Karpas-422 (cell line): Measurements from ENCODE around the gene EXOSC5. TPM values are rescaled to one million over a fixed set of nuclear protein-coding genes. Genes with fewer than 3 reads are reported as not detected.
A peak's percentile ranks its signal among the peaks of the same experiment; 100 is the strongest.
"Not testable (repeated sequence)": the region's sequence is repeated elsewhere in the genome, so short reads cannot be mapped to it uniquely, and the experiment has no call there.

Source experiments
- DNase-seq: peaks from one replicate; pipeline ENCODE4 v3.0.0-alpha.2; 2015
- H2AFZ ChIP-seq: fragments of 200-600 bp; sonication (generic); 2 replicates; pipeline ENCODE4 v1.6.1; 2014; ENCODE audit warnings: antibody characterized with exemption, low read length, mixed read lengths
- H3K27ac ChIP-seq: fragments of 200-600 bp; sonication (generic); 2 replicates; pipeline ENCODE4 v1.5.1; 2014; ENCODE audit warnings: mild to moderate bottlenecking, low read length, moderate library complexity
- H3K27me3 ChIP-seq: fragments of 200-600 bp; sonication (generic); 2 replicates; pipeline ENCODE4 v1.6.1; 2014; ENCODE audit warnings: low read length, mixed read lengths
- H3K36me3 ChIP-seq: fragments of 200-600 bp; sonication (generic); 2 replicates; pipeline ENCODE4 v1.6.1; 2014; ENCODE audit warnings: low read length, mixed read lengths; ENCODE audit not compliant: insufficient read depth
- H3K4me1 ChIP-seq: fragments of 200-600 bp; sonication (generic); 2 replicates; pipeline ENCODE4 v1.6.1; 2014; ENCODE audit warnings: mild to moderate bottlenecking, low read length, mixed read lengths
- H3K4me2 ChIP-seq: fragments of 200-600 bp; sonication (generic); 2 replicates; pipeline ENCODE4 v1.6.1; 2014; ENCODE audit warnings: low read length, low read depth, mild to moderate bottlenecking; ENCODE audit not compliant: poor library complexity, severe bottlenecking
- H3K4me3 ChIP-seq: fragments of 200-600 bp; sonication (generic); 2 replicates; pipeline ENCODE4 v1.5.1; 2014; ENCODE audit warnings: mild to moderate bottlenecking, antibody characterized with exemption, low read length, mixed read lengths
- H3K79me2 ChIP-seq: fragments of 200-600 bp; sonication (generic); 2 replicates; pipeline ENCODE4 v1.6.1; 2014; ENCODE audit warnings: mild to moderate bottlenecking, low read length, mixed read lengths
- H3K9ac ChIP-seq: fragments of 200-600 bp; sonication (generic); 2 replicates; pipeline ENCODE4 v1.6.0; 2014; ENCODE audit warnings: low read length
- H3K9me2 ChIP-seq: fragments of 200-600 bp; sonication (generic), shearing (Covaris generic); replicated peaks from 2 replicates; pipeline ENCODE4 v1.6.0; 2014; ENCODE audit warnings: mild to moderate bottlenecking, low read length, moderate library complexity; ENCODE audit not compliant: insufficient read depth
- H3K9me3 ChIP-seq: fragments of 300-700, 200-600 bp; sonication (generic); 2 replicates; pipeline ENCODE4 v1.6.1; 2014; ENCODE audit warnings: low read length, mixed read lengths
- H4K20me1 ChIP-seq: fragments of 200-600 bp; sonication (generic); 2 replicates; pipeline ENCODE4 v1.6.1; 2014; ENCODE audit warnings: mild to moderate bottlenecking, antibody characterized with exemption, low read length, low read depth; ENCODE audit not compliant: insufficient read depth
- total RNA-seq: library from RNA; depleted of rRNA; stranded (reverse); fragments of >200 nt; shearing (Covaris generic); gene quantifications from 2 replicates; pipeline ENCODE4 v1.2.3, GENCODE V29; 2014; ENCODE audit warnings: low replicate concordance

EXOSC5 gene
- total RNA-seq, 1 experiment from 2014 or later = 74.7 TPM

GRCh38 chr19:41437944-41438574, 40.9 kb upstream of the EXOSC5 start:
- Histone ChIP-seq H3K9me3 (no peaks in the 10 kb centered on the region), H3K4me2 (peak overlapping the region; percentile 85), H3K9ac (no peak overlapping the region), H3K9me2 (no peaks in the 10 kb centered on the region), H3K27me3 (no peaks in the 10 kb centered on the region), H3K36me3 (peaks cover 5% of the 10 kb centered on the region; the same call in 1 of the 2 replicates), H3K4me1 (peaks cover 12% of the 10 kb centered on the region), H3K4me3 (no peak overlapping the region), H3K79me2 (peaks cover 18% of the 10 kb centered on the region), H2AFZ (no peak overlapping the region), H4K20me1 (no peaks in the 10 kb centered on the region), H3K27ac (no peak overlapping the region)
- no peak for DNase-seq

DNA sequence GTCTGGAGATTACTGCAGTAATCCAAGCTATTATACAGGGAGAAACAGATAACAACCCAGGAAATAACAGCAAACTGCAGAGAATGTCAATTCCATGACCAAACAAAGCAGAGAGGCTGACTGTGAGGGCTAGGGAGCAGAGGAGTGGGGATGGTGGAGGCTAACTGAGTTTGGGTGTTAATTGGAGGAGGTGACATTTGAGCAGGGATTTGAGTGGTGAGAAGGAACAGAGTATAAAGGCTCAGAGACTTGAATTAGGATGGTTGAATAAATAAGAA, 39.5 kb upstream of the EXOSC5 start:
- Histone ChIP-seq H2AFZ (no peak overlapping the region), H3K4me3 (no peak overlapping the region), H3K9me3 (no peaks in the 10 kb centered on the region), H3K79me2 (peaks cover 18% of the 10 kb centered on the region), H3K36me3 (peaks cover 8% of the 10 kb centered on the region; the same call in 1 of the 2 replicates), H3K4me2 (no peak overlapping the region), H3K4me1 (peaks cover 9% of the 10 kb centered on the region), H3K9ac (no peak overlapping the region), H4K20me1 (no peaks in the 10 kb centered on the region), H3K27ac (no peak overlapping the region), H3K9me2 (no peaks in the 10 kb centered on the region), H3K27me3 (no peaks in the 10 kb centered on the region)
- no peak for DNase-seq

GRCh38 chr19:41435936-41436673, 38.9 kb upstream of the EXOSC5 start:
- H3K36me3 ChIP-seq = peaks cover 8% of the 10 kb centered on the region; the same call in 1 of the 2 replicates
- H3K9ac ChIP-seq = no peak overlapping the region
- no peaks in the 10 kb centered on the region for H3K9me3 ChIP-seq
- H3K27ac ChIP-seq = no peak overlapping the region
- H3K79me2 ChIP-seq = peaks cover 18% of the 10 kb centered on the region
- no peak for DNase-seq
- H3K4me2 ChIP-seq = no peak overlapping the region
- no peaks in the 10 kb centered on the region for H3K9me2 ChIP-seq
- no peaks in the 10 kb centered on the region for H3K27me3 ChIP-seq
- H3K4me1 ChIP-seq = peaks cover 9% of the 10 kb centered on the region
- no peaks in the 10 kb centered on the region for H4K20me1 ChIP-seq
- H2AFZ ChIP-seq = no peak overlapping the region
- H3K4me3 ChIP-seq = no peak overlapping the region

GRCh38 chr19:41435376-41435775, 38.2 kb upstream of the EXOSC5 start:
- not testable (repeated sequence) for H3K9ac ChIP-seq, DNase-seq

DNA sequence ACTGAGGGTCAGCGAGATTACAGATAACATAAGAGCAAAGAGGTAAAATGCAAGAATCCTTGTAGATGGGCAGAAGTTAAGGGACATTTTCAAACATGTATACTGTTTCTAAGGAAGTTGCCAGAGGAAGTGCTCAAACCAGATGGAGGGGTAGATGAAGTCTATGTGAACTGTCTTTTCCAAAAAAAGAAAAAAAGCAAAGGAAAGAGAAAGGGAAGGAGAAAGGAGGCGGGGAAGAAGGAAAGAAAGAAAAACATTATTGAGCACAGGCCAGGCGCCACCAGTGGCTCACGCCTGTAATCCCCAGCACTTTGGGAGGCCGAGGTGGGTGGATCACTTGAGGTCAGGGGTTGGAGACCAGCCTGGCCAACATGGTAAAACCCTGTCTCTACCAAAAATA, 37.3 kb upstream of the EXOSC5 start:
- Histone ChIP-seq H3K36me3 (peaks cover 8% of the 10 kb centered on the region; the same call in 1 of the 2 replicates), H3K4me1 (peaks cover 9% of the 10 kb centered on the region), H3K79me2 (peaks cover 18% of the 10 kb centered on the region), H2AFZ (no peak overlapping the region), H3K9me3 (no peaks in the 10 kb centered on the region), H3K4me2 (no peak overlapping the region), H4K20me1 (no peaks in the 10 kb centered on the region), H3K9ac (no peak overlapping the region), H3K27ac (no peak overlapping the region), H3K9me2 (no peaks in the 10 kb centered on the region), H3K27me3 (no peaks in the 10 kb centered on the region), H3K4me3 (no peak overlapping the region)
- peak; percentile 32 for DNase-seq

More at GRCh38 chr19:41435376-41435775, 38.2 kb upstream of the EXOSC5 start:
- H3K4me2 ChIP-seq, H3K27me3 ChIP-seq, H2AFZ ChIP-seq, H3K9me3 ChIP-seq, H3K4me1 ChIP-seq, H3K27ac ChIP-seq, H3K4me3 ChIP-seq, H3K36me3 ChIP-seq, H3K9me2 ChIP-seq, H4K20me1 ChIP-seq: not testable (repeated sequence)
- H3K79me2 ChIP-seq = peaks cover 18% of the 10 kb centered on the region

GRCh38 chr19:41433171-41433570, 36.0 kb upstream of the EXOSC5 start:
- H3K27ac ChIP-seq = no peak overlapping the region
- H3K9me3 ChIP-seq = no peaks in the 10 kb centered on the region
- peaks cover 8% of the 10 kb centered on the region; the same call in 1 of the 2 replicates for H3K36me3 ChIP-seq
- no peak overlapping the region for H3K4me3 ChIP-seq
- DNase-seq = peak; percentile 37
- H2AFZ ChIP-seq = no peak overlapping the region
- no peaks in the 10 kb centered on the region for H3K27me3 ChIP-seq
- H3K9me2 ChIP-seq = no peaks in the 10 kb centered on the region
- H3K4me1 ChIP-seq = peaks cover 4% of the 10 kb centered on the region
- no peaks in the 10 kb centered on the region for H4K20me1 ChIP-seq
- H3K4me2 ChIP-seq = no peak overlapping the region
- no peak overlapping the region for H3K9ac ChIP-seq
- peaks cover 6% of the 10 kb centered on the region for H3K79me2 ChIP-seq

DNA sequence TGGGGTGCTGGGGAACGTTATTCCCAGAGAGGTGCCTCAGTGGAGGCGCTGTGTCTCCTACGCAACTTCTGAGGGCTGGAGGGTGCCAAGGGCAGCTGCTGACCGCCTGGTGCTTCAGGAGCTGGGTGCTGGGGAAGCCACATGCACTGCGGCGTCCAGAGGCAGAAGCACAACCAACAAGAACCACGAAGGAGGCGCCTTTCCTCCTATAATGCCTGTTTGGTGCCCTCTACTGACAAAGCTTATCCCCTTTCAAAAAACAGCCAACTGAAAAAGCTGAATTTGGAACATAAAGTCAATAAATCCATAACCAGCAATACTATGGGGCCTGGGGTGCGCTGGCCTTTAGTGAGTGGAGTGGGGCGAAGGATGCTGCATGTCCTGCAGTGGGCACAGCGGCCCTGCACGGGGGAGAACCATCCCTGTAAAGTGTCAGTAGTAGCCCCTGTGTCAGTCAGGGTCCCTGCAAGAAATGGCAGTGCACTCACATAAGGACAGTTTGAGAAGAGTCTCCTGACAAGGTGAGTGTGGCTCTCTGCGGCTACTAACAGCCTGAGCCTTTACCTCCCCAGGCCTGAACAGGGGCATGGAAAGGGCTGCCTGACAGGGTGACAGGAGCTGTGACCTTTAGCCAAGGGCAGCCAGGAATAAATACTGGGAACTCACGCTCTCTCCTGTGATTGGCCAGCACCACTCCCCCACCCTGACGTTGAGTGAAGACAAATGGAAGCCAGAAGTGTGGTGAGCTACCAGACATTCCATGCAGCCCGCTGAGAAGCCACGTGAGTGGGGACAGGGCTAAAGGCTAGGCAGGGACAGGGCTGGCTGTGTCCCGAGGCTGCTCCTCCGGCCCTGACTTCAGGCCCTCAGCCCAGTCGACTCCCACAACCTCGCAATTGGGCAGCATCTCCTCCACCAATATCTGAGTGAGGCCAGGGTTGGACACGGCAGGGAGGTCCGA, 34.5 kb upstream of the EXOSC5 start:
- peak; percentile 46 for DNase-seq
- no peak overlapping the region for H3K4me3 ChIP-seq
- no peak overlapping the region for H3K4me2 ChIP-seq
- no peak overlapping the region for H3K9ac ChIP-seq
- H3K79me2 ChIP-seq = no peaks in the 10 kb centered on the region
- H3K27me3 ChIP-seq = no peaks in the 10 kb centered on the region
- H3K4me1 ChIP-seq = peaks cover 11% of the 10 kb centered on the region
- no peak overlapping the region for H3K27ac ChIP-seq
- H3K9me2 ChIP-seq = no peaks in the 10 kb centered on the region
- no peaks in the 10 kb centered on the region for H4K20me1 ChIP-seq
- H2AFZ ChIP-seq = no peak overlapping the region
- peaks cover 8% of the 10 kb centered on the region; the same call in 1 of the 2 replicates for H3K36me3 ChIP-seq
- no peaks in the 10 kb centered on the region for H3K9me3 ChIP-seq

GRCh38 chr19:41430922-41431321, 33.8 kb upstream of the EXOSC5 start:
- Histone ChIP-seq H3K9ac (no peak overlapping the region), H3K27ac (no peak overlapping the region), H3K79me2 (no peaks in the 10 kb centered on the region), H3K36me3 (peaks cover 8% of the 10 kb centered on the region; the same call in 1 of the 2 replicates), H3K4me2 (no peak overlapping the region), H4K20me1 (no peaks in the 10 kb centered on the region), H3K4me1 (peaks cover 11% of the 10 kb centered on the region), H3K27me3 (no peaks in the 10 kb centered on the region), H3K9me2 (no peaks in the 10 kb centered on the region), H3K9me3 (no peaks in the 10 kb centered on the region), H3K4me3 (no peak overlapping the region), H2AFZ (no peak overlapping the region)
- peak; percentile 37 for DNase-seq
